HL-60 (cell line): ENCODE measurements around the gene MCCD1.

Experiments used
- SPI1 ChIP-seq: IDR thresholded peaks from 2 replicates; pipeline ENCODE4 v1.6.1; 2012; ENCODE audit warnings: low read depth, mild to moderate bottlenecking, borderline replicate concordance
- TF ChIP-seq, protein P1 (sequence below): IDR thresholded peaks from one replicate; pipeline ENCODE4 v1.5.1; 2011; ENCODE audit warnings: low read length, control low read depth, inconsistent platforms; ENCODE audit not compliant: insufficient read depth

GRCh38 chr6:31558318-31558625 lies 29.5 kb downstream of the MCCD1 start:
- TF ChIP-seq, protein P1, sequence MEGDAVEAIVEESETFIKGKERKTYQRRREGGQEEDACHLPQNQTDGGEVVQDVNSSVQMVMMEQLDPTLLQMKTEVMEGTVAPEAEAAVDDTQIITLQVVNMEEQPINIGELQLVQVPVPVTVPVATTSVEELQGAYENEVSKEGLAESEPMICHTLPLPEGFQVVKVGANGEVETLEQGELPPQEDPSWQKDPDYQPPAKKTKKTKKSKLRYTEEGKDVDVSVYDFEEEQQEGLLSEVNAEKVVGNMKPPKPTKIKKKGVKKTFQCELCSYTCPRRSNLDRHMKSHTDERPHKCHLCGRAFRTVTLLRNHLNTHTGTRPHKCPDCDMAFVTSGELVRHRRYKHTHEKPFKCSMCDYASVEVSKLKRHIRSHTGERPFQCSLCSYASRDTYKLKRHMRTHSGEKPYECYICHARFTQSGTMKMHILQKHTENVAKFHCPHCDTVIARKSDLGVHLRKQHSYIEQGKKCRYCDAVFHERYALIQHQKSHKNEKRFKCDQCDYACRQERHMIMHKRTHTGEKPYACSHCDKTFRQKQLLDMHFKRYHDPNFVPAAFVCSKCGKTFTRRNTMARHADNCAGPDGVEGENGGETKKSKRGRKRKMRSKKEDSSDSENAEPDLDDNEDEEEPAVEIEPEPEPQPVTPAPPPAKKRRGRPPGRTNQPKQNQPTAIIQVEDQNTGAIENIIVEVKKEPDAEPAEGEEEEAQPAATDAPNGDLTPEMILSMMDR = no peak
- TF ChIP-seq SPI1 = no peak
